Measurements from ENCODE around the gene IGSF3.
"Not testable (repeated sequence)": the region's sequence is repeated elsewhere in the genome, so short reads cannot be mapped to it uniquely, and the experiment has no call there.

GRCh38 chr1:116657836-116658235 is 9.7 kb downstream of the IGSF3 start:
- TF ChIP-seq USF2 (CRISPR knock-in tag; IDR thresholded peaks at IDR 0.05); ZNF671 (CRISPR knock-in tag; IDR thresholded peaks at IDR 0.05); CTCF (IDR thresholded peaks at IDR 0.05); ZNF532 (CRISPR knock-in tag; IDR thresholded peaks at IDR 0.05; ENCODE audit: borderline replicate concordance); ATF1 (CRISPR knock-in tag; IDR thresholded peaks at IDR 0.05); SP1 (CRISPR knock-in tag; conservative IDR thresholded peaks at IDR 0.05); RORB (CRISPR knock-in tag; IDR thresholded peaks at IDR 0.05); USF1 (CRISPR knock-in tag; IDR thresholded peaks at IDR 0.05); NFE2L1 (CRISPR knock-in tag; IDR thresholded peaks at IDR 0.05); PRDM15 (CRISPR knock-in tag; IDR thresholded peaks at IDR 0.05); NFYB (CRISPR knock-in tag; conservative IDR thresholded peaks at IDR 0.05; ENCODE audit: low read depth): not testable (repeated sequence)

All from WTC11 (cell line).